ENCODE results near the gene POLDIP2. TPM values are rescaled to one million over a fixed set of nuclear protein-coding genes. Genes with fewer than 3 reads are reported as not detected.

Gene POLDIP2
- total RNA-seq, 1 donor from 2014 or later: 81.1 TPM

DNA sequence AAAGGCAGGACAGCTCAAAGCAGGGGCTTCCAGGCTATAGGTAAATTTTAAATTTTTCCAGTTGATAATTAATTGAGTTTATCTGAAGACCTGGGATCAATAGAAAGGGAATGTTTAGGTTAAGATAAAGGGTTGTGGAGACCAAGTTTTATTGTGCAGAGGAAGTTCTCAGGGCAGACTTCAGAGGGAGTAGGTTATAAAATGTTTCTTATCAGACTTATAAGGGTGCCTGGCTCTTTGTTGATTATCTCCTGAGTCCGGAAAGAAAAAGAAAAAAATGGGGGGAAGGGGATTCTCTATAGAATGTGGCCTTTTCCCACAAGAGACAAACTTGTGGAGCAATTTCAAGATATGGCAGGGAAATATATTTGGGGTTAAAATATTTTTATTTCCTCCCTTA lies 32.8 kb upstream of the POLDIP2 start:
- no peak for ATAC-seq

DNA sequence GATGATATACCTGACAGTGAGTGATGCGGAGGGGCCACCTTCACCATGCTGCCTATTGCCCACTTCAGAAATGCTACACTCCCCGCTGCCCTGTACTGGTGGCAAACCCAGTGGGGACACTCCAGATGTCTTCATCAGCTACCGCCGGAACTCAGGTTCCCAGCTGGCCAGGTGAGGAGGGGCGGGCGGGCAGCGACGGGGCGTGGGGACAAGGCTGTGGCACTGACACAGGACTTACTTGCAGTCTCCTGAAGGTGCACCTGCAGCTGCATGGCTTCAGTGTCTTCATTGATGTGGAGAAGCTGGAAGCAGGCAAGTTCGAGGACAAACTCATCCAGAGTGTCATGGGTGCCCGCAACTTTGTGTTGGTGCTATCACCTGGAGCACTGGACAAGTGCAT lies 30.8 kb upstream of the POLDIP2 start:
- ATAC-seq: no peak

DNA sequence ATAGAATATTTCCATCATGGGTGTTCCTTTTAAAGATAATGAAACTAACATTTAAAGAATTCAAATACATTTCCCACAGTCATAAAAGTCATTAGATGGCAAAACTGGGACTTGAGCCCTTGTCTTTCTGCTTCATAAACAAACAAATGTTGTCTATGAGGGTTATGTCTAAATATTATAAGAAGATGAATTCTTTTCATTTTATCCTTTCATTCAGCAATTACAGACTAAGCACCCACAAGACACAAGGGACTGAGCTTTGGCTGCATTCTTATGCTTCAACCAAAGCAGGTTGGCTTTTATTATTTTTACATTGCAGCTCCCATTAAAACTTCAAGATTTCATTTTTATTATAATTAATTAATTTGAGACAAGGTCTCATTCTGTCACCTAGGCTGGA lies 29.1 kb upstream of the POLDIP2 start:
- ATAC-seq: no peak

DNA sequence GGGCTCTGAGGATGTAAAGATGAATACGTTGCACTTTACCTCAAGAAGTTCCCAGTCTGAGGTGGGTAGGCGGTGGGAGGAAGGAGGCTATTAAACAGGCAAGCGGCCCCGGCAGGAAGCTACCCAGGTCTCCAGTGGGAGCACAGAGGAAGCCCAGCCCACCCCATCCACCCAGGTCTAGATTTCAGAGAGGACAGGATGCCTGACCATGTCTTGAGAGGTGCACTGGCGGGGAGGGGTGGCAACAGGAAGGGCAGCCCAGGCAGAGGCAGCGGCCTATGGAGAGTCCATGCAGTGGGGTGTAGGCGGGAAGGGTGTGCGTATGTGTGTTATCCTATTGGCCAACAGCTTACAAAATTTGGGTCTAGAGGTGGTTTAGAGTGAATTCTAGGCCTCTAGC lies 28.1 kb upstream of the POLDIP2 start:
- no peak for ATAC-seq

DNA sequence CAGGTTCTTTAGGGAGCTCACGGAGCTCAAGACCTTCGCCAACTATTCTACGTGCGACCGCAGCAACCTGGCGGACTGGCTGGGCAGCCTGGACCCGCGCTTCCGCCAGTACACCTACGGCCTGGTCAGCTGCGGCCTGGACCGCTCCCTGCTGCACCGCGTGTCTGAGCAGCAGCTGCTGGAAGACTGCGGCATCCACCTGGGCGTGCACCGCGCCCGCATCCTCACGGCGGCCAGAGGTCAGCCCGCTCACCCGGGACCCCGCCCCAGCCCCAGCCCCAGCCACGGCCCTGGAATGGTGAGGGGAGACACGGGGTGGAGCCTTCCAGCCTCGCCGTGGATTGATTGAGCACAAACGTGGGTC lies 27.7 kb upstream of the POLDIP2 start:
- peak; percentile 10 for ATAC-seq

DNA sequence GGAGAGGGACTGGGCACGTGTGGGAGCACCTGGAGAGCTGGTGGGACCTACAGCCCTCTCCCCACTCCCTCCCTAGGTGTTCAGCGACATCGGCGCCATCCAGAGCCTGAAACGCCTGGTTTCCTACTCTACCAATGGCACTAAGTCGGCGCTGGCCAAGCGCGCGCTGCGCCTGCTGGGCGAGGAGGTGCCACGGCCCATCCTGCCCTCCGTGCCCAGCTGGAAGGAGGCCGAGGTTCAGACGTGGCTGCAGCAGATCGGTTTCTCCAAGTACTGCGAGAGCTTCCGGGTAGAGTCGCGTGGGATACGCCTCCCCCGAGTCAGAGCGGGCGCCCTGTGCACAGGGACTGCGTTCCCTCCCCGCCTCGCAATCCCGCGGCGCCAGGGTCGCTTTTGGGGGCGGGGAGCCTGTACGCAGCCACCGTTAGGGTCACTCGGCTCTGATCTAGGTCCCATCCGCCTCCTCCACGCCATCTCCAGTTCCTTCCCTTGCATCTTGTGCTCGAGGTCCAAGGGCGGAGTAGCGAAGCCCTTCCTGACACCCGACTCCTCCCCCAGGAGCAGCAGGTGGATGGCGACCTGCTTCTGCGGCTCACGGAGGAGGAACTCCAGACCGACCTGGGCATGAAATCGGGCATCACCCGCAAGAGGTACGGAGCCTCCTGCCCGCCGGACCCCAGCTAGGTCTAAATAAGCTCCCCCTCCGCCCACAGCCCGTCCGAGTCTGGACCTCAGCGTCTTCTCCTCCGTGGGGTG lies 27.1 kb upstream of the POLDIP2 start:
- ATAC-seq: peak; percentile 79

DNA sequence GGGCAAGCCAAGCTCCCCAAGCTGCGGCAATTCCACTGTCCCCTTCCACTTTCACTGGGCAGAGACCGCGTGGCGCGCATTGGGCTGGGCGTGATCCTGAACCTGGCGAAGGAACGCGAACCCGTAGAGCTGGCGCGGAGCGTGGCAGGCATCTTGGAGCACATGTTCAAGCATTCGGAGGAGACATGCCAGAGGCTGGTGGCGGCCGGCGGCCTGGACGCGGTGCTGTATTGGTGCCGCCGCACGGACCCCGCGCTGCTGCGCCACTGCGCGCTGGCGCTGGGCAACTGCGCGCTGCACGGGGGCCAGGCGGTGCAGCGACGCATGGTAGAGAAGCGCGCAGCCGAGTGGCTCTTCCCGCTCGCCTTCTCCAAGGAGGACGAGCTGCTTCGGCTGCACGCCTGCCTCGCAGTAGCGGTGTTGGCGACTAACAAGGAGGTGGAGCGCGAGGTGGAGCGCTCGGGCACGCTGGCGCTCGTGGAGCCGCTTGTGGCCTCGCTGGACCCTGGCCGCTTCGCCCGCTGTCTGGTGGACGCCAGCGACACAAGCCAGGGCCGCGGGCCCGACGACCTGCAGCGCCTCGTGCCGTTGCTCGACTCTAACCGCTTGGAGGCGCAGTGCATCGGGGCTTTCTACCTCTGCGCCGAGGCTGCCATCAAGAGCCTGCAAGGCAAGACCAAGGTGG lies 24.0 kb upstream of the POLDIP2 start:
- peak; percentile 25 for ATAC-seq

DNA sequence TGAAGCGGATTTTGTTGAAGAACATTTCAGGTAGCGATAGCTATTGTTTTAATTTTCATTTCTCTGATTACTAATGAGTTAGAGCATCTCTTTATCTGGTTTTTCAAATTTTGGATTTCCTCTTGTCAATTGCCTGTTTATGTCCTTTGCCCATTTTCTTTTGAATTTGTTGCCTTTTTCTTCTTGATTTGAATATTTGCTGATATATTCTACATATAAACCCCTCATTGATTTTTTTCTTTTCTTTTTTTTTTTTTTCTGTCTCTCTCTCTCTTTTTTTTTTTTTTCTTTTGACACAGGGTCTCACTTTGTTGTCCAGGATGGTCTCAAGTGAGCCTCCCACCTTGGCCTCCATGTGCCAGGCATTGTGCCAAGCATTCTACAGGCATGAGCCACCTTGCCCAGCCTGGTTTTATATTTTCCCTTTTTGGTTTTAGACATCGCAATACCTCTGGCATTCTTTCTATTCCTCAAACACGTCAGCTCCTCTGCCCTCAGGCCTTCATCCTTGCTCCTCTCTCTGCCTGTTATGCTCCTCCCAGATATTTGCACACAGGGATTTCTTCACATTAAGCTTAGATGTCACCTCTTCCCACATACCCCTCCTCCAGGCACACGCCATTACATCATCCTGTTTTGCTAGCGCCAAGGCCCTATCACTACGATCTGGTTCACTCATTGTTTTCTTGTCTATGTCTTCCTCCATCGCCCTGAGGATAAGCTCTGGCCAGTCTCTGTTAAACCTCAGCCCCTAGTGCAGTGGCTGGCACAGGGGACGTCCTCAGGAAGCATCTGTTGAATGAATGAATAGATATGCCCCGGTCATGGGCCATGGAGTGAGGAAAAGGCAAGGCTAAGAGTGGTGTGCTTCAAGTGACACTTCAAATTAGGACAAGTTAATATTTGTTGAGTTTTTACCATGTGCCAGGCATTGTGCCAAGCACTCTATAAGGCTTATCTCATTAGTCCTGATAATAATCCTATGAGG lies 22.8 kb upstream of the POLDIP2 start:
- peak; percentile 37 for ATAC-seq

DNA sequence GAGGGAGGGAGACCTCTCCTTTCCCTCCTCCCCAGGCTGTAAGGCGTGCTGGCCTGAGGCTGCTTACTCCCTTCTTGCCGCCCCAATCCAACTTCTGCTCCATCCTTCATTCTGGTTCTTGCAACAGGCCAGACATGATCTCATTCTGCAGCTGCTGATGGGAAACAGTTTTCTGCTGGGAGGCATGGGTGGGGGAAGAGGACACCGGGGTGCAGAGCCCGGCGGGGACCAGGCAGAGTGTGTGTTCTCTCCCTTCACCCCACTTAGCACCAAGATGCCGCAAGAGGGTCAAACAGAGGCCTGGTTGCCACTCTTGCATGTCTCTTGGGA lies 15.6 kb upstream of the POLDIP2 start:
- no peak for ATAC-seq

DNA sequence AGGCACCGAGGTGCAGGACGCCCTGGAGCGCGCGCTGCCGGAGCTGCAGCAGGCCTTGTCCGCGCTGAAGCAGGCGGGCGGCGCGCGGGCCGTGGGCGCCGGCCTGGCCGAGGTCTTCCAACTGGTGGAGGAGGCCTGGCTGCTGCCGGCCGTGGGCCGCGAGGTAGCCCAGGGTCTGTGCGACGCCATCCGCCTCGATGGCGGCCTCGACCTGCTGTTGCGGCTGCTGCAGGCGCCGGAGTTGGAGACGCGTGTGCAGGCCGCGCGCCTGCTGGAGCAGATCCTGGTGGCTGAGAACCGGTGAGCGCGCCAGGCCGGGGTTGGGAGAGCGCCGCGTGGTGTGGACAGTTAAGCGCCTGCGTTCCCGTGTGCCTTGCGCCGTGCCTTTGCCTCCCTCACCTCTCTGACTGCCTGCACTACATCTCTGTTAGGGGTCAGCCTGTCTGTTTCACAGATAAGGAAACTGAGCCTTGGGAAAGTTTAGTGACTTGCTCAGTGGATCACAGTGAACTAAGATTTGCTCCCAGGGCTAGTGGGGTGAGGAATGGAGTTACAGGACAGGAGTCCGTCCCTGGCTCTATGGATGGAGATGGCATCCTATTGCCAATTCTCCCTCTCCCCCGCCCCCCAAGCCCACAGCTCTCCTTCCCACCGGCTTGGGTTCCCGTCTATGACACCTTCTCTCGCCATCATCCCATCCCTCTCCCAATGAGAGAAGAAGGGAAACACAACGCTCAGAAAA lies 15.0 kb upstream of the POLDIP2 start:
- ATAC-seq: no peak

DNA sequence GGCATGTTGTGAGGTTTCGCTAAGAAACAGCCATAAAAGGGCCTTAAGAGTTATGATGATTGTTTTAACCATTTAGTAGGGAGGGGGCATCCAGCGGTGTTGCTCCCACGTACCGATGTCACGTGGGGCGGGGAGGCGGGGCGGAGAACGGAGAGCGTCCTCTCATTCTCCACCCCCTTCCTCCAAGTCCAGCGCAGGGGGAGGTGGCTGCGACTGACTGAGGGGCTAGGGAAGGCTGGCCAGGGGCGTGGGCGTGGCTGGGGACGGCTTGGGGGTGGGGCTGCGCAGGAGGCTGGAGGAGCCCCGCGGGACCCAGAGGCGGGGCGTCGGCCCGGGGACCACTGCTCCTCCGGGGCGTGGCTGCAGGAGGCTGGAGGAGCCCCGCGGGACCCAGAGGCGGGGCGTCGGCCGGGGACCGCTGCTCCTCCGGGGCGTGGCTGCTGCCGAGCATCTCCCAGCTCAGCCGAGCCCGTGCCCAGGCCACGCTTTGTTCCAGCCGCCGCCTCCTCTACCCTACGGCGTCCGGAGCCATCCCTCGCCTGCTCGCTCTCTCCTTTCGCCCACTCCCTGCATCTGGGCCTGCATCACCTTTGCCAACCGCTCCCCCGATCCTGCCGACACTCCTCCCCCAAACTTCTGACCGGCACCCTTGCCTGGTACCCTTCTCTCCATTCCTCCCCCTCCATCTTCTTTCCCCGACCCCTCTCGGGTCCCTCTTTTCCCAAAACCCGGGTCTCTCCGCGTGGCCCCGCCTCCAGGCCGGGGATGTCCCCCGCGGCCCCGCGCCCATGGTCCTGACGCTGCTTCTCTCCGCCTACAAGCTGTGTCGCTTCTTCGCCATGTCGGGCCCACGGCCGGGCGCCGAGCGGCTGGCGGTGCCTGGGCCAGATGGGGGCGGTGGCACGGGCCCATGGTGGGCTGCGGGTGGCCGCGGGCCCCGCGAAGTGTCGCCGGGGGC lies 14.2 kb upstream of the POLDIP2 start, which contains the start of gene SARM1:
SARM1 (plus strand) TSS at position 450 of the 958 bp plus-strand sequence; CDS start at position 789, 339 bp downstream.
- peak; percentile 68 for ATAC-seq

DNA sequence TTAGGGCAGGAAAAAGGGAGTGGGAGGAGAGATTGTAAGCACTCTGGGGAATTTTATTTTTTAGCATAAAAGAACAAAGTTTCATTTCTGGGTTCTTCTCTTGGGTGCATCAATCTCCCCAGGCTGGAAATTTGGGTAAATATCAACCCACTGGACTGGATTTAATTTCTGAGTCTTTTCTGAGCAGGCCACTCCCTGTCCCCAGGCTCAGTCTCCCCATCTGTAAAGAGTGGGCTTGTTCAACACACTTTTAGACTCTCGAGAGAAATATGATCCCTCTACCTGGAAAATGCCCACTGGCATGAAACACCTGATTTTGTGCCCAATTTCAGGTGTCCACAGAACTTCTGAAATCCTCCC lies 13.4 kb upstream of the POLDIP2 start:
- ATAC-seq: no peak

DNA sequence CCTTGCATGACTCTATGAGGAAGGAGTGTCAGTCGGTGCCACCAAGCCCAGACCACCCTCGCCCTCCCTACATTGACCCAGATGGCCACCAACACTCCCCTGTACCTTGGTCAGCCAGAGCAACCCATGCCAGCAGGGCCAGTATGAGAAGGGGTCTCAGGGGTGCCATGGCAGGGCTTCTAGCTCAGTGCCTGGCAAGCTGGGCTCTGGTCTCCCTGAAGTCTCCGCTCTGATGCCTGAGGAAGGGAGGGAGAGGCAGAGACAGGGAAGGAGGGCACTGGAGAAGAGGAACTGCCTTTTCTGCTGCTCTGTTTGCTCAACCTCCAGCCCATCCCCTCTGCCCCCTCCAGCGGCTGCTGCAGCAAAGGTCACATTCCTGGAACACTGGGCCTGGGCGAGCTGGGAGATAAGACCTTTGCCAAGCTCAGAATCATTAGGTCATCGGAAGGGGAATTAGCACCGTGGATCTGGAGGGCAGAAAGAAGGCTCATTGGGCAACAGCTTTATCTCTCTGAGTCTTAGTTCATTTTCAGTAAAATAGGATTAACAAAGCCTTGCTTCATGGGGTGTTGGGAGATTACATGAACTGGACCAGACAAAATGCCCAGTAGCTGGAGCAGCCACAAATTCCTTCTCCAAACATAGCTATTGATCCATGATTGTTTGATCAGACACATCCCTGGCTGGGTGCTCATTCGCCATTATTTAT lies 12.9 kb upstream of the POLDIP2 start, which contains the start of gene VTN:
VTN (minus strand) TSS at position 273 of the 709 bp plus-strand sequence; CDS start at position 169, 104 bp downstream.
- ATAC-seq: no peak

DNA sequence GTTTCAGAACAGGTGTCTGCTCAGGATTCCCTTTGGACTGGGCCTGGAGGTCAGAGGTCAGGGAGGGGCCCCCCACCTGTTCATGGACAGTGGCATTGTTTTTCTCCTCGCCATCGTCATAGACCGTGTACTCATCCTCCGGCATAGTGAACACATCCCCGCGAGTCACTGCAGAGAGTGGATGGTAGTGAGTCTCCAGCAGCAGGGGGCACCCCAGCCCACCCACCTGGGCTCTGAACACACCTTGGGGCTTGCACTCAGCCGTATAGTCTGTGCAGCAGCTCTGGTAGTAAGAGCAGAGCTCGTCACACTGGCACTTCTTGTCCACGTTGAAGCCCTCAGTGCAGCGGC lies 12.3 kb upstream of the POLDIP2 start:
- ATAC-seq: no peak

DNA sequence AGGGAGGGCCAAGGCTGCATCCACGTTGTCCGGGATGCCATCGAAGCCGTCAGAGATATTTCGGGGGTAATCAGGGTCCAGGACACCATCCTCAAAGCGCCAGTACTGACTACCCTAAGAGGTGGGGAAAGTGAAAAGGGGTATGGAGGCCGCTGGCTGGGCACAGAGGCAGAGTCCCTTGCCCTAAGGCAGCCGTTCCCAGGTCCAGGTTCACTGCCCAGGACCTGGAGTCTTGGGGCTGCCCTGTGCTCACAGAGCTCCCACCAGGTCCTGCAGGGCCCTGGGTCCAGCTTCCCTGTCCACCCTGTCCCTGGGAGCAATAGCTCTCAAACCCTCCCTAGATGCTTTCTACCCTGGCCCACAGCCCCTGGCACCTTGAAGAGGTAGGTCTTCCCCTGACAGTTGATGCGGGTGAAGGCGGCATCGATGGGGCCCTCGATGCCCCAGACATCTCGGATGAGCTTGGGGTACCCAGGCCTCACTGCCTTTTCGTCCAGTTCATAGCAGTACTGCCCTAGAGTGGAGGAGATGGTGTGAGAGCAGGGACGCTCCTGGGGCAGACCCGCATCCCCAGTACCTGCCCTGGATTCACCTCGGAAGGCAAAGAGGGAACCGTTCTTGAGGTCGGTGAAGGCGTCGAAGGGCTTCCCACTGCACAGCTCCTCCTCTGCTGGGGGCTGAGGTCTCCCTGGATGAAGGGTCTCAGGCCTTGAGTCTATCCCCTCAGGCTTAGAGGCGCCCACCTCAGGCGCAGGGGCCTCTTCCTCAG lies 11.8 kb upstream of the POLDIP2 start:
- no peak for ATAC-seq

DNA sequence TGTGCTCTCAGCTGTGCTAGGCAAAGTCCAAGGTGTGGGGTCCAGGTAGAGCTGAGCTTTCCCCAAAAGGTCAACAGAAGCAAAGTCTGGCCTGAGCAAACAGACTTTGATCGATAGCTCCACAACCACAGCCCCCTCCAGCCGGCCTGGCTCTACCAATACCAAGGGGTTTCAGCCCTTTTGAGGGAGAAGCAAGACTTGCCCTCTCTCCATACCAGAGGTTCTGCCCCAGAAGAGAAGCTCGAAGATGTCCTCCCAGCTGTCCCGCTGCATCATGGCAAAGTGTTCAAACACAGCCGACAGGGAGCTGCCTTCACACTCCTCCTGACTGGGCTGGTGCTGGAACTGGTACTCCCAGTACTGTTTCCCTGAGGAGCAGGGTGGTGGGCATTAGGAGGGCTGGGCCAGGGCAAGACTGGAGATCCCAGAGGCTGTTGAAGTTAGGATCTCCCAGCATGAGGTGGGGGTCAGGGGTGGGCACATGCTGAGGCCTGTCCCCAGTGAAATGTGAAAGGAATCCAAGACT lies 11.0 kb upstream of the POLDIP2 start:
- ATAC-seq: no peak

DNA sequence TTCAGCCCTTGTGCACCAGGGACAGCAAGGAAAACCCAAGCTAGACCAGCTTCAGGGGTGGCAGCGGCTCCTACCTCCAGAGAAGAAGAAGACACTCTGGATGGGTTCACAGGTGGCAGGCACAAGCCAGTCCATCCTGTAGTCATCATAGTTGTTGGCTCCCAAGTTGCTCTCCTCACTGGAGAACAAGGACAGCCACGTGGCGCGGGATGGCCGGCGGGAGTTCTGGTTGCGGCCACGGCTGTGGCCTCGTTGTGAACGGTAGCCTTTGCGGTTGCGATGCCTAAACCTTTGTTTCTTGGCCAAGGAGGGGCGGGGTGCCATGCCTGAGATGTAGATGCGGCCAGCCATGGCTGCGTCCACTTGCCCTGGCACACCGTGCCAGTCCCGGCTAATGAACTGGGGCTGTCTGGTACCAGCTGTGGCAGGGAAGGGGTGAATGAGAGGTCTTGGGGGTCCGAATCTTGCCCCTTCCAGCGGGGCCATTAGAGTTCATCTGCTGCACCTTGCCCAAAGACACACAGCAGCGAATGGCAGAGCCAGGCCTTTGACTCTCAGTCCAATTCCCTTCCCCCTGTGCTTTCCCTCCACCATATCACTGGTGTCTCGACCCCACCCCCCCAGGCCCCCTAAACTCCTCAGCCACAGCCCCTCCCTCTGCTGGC lies 10.4 kb upstream of the POLDIP2 start:
- ATAC-seq: no peak

DNA sequence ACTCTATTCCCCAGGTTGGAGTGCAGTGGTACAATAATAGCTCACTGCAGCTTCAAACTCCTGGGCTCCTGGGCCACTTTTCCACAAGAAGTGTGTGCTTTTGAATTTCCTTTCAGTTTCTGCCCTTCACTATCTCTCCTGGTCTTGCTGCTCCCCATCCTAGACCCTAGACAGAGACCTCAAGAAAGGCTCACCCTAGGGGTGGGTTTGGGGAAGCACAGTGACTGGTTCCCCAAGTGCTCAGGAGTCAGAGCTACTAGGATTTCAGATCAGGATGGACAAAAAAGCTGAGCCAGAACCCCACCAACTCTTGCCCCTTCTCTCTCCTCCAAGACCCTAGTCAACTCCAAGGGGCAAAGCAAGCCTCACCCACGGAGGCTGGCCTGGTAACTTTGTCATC lies 9.3 kb upstream of the POLDIP2 start:
- ATAC-seq: no peak

DNA sequence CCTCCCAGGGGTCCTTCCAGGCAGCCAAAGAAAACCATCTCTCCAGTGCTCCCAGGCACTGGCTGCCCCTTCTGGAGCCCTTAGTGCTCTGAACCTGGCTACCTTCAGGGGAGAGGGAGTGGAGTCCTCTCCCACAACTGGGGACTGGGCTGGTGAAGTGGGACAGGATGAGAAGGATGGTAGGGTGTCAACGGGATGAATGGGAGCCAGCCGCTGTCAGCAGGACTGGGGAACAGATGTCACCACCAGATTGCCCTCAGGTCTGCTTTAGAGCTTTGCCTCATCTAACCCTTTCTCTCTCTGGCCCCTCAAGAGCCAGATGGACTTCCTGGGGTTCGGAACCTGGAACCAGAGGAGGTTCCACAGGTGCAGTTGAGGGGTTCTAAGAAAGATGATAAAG lies 8.2 kb upstream of the POLDIP2 start:
- no peak for ATAC-seq

Data from esophagus mucosa (tissue), 1 donor.